ENCODE data around the gene FRMD3.

- TF ChIP-seq, protein P1, sequence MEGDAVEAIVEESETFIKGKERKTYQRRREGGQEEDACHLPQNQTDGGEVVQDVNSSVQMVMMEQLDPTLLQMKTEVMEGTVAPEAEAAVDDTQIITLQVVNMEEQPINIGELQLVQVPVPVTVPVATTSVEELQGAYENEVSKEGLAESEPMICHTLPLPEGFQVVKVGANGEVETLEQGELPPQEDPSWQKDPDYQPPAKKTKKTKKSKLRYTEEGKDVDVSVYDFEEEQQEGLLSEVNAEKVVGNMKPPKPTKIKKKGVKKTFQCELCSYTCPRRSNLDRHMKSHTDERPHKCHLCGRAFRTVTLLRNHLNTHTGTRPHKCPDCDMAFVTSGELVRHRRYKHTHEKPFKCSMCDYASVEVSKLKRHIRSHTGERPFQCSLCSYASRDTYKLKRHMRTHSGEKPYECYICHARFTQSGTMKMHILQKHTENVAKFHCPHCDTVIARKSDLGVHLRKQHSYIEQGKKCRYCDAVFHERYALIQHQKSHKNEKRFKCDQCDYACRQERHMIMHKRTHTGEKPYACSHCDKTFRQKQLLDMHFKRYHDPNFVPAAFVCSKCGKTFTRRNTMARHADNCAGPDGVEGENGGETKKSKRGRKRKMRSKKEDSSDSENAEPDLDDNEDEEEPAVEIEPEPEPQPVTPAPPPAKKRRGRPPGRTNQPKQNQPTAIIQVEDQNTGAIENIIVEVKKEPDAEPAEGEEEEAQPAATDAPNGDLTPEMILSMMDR (IDR thresholded peaks at IDR 0.05; ENCODE audit: poor library complexity, severe bottlenecking), result no peak
- TF ChIP-seq MXI1 (conservative IDR thresholded peaks at IDR 0.05; ENCODE audit: poor library complexity, severe bottlenecking) (no peak), RAD21 (conservative IDR thresholded peaks at IDR 0.05) (no peak), POLR2AphosphoS5 (IDR thresholded peaks at IDR 0.05) (no peak), EP300 (conservative IDR thresholded peaks at IDR 0.05; ENCODE audit: poor library complexity, severe bottlenecking) (no peak), REST (IDR thresholded peaks at IDR 0.05; ENCODE audit: borderline replicate concordance) (no peak), SMC3 (conservative IDR thresholded peaks at IDR 0.05; ENCODE audit: poor library complexity) (no peak)
Measured at GRCh38 chr9:83349031-83349430, 189.2 kb downstream of the FRMD3 start.

Data from neural cell (in vitro differentiated cells).